GM18858 (cell line): ENCODE data around the gene SYNRG.

ENCODE experiments used
- ATAC-seq: cut with Tn5 transposase; IDR thresholded peaks from one replicate; pipeline ENCODE4 v1.9.1; 2021; ENCODE audit not compliant: unreplicated experiment

The SYNRG gene

DNA sequence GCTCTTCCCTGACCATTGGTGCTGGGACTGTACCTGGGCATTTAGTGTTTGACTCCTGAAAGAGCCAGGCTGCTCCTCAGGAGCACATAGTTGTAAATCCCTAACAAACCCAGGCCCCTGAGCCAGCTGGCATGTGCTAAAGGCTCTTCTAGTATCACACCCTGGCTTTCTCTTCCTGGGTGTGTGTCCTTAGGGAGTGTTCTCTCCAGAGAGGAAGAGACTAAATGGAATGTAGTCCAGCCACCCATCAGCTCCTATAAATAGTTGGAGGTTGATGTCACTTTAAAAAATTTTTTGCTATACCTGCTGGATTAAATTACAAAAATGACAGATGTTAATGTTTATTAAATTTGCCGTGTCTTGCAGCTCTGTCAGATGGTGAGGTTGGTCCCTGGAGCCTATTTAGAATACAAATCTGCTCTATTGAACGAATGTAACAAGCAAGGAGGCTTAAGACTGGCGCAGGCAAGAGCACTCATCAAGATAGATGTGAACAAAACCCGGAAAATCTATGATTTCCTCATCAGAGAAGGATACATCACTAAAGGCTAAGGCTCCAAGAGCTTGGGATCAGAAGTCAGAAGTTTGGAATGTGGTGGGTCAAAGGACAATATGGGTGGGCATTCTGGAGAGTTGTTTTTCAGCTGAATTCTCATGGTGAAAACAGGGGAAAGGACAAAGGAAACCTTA lies 132.6 kb downstream of the SYNRG start:
- ATAC-seq, result no peak

DNA sequence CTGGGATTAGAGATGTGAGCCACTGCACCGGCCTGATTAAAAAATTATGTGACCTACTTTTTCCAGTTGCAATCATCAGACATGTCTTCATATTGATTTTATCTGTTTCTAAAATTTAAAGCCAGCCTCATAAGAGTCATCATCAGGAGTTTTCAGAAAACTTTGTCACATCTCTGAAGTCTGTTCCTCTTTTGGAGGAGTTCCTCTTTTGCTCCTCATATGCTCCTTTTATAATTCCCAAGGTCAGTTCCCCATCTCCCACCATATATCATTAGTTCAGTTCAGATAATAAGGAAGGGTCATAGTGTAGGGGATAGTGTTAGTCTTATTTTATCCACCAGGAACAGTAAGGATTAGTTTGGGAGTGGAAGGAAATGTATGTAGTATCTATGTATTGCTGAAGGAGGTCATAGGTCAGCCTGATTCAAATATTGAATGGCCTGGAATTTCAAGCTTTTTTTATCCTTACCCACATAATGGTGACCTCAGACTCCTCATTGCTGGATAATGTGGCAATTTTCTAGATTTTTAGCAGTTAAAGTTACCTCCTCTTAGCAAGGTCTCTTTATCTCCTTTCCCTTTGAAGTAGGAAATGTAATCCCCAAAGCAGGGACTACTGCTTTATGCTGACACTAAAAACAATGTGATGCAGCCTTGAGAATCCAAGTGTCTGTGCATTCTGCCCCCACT lies 133.3 kb downstream of the SYNRG start:
- no peak for ATAC-seq

DNA sequence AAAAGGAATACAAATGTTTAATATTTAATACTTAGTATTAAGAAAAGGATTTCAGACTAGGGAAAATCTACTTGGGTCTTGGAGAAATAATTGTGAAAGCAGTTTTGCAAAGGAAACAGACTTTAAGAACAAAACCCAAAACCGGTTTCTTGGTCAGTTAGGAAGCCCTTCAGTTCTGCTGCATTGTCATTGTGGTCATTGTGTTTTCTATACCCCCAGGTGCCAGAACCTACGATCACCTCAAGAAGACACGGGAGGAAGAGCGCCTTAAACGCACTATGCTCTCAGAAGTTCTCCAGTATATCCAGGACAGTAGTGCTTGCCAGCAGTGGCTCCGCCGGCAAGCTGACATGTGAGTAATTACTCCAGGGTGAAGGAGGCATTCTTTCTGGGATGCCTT lies 139.0 kb downstream of the SYNRG start:
- ATAC-seq, result no peak

DNA sequence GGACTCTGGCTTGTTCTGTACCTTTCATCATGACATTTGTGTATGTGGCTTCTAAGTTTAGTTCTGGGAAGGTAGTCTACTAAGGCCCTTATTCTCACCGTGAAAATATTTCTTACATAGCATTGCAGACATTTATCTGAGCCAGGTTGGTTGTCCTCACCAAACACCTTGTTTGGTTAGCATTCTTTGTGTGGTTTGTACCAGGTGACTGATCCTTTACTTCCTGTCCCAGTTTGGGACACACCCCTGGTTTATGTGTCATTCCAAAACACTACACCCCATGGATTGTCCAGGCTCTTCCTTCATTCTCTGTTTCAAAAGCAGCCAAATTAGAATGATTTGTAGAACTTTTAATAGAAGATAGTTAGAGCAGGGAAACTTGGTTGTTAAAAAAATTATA lies 142.7 kb downstream of the SYNRG start:
- ATAC-seq, result no peak

DNA sequence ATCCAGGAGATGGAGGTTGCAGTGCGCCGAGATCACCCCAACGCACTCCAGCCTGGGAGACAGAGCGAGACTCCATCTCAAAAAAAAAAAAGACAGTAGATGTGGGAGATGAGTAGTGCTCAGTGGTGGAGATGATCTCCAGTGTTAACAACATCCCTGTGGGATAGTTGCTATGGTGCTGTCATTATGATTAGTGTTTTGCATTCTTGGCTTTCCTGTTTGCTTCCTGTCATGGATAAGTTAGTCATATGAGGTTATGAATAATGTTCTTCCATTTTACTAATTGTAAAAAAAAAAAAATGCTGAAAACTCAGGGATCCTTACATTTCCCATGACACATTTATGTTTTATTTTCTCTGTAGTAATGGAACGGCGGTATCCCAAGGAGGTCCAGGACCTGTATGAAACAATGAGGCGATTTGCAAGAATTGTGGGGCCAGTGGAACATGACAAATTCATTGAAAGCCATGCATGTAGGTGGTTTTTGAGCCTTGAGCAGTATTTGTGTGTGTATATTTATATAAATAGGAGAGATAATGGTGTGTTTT lies 144.1 kb downstream of the SYNRG start:
- no peak for ATAC-seq
